GM04503 (cell line): ENCODE results near the gene CCDC154.

Experiments used
- DNase-seq: peaks from one replicate; pipeline ENCODE4 v3.0.0-alpha.2; 2012; ENCODE audit warnings: low read depth

The CCDC154 gene

DNA sequence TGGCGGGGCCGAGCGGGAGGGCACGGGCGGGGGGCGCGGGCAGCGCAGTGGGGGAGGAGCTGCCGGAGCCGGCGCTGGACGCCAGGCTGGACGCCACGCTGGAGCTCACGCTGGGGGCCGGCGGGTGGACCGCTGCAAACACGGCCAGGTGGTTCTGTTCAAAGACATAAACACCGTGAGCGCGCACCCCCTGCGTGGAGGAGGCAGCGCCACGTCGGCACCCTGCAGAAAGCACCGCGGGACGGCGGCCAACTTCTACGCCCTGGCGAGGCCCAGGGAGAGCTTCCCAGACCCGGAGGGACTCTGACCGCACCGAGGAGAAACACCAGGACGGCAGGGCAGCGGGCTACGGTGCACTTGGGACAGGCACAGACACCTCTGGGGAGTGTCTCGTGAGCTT is 59.1 kb downstream of the CCDC154 start:
- no peak for DNase-seq
